ENCODE measurements around the gene TJP2. TPM values are rescaled to one million over a fixed set of nuclear protein-coding genes. Genes with fewer than 3 reads are reported as not detected.

Gene TJP2
- total and polyA plus RNA-seq, 2 of the 4 experiments (the other 2 are of a cell fraction): 38.3 to 49.3 TPM

DNA sequence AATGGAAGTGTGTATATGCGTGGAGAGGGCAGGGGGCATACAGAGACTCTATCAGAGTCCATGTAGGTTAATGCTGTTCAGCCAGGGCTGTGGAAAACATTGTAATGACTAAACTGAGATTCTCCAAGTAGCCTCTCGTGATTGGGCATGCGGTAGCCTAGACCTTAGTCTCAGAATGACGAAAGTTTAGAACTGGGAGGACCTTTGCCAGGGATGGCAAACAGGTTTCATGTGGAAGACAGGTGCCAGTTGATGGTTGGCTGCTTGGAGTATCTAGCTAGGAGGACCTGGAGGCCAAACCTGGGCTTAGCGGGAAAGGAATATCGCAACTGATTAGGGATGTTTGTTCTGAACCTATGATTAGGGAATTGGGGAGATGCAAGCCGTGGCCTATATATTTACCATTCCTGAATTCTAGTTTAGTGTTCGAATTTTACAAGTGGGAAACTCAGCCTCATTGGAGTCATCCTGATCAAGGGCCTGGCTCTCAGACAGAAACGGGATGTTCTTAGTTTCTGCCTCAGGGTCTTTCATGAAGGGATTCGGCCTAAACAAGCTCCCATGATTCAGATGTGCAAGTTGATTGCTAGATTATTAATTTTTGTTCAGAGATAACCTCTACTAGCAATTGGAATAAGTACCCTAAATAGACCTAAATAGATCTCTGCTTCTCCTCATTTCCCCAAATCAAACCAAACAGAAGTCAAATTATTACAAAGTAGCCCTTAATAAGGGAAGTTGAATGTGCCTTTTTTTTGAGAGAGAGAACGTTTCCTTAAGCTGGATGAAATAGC, 26.8 kb upstream of the TJP2 start:
- Histone ChIP-seq H3K79me1 (ENCODE audit: low read depth in 1 of 2, low read length in 2 of 2) (peaks cover 0 to 21% of the 10 kb centered on the region in 2 experiments; a peak in 2 of 4 replicates), H3K18ac (ENCODE audit: low read depth, low read length) (no peak overlapping the region), H3K14ac (replicated peaks; ENCODE audit: low read depth, low read length) (no peak overlapping the region), H3K4me2 (ENCODE audit: low read depth, low read length) (no peak overlapping the region), H2BK20ac (ENCODE audit: low read depth, low read length) (no peak overlapping the region), H4K8ac (ENCODE audit: low read depth in 2 of 2, low read length in 2 of 2) (no peak overlapping the region), H2AK9ac (replicated peaks; ENCODE audit: low read depth, low read length, poor library complexity) (no peak overlapping the region), H3K36me3 (ENCODE audit: control insufficient read depth, insufficient read depth, low read length) (no peaks in the 10 kb centered on the region), H3K4me1 (ENCODE audit: control insufficient read depth, insufficient read depth, low read length) (no peaks in the 10 kb centered on the region), H3K9me3 (ENCODE audit: control insufficient read depth, insufficient read depth, low read length) (no peaks in the 10 kb centered on the region), H2BK120ac (ENCODE audit: low read depth, low read length) (no peak overlapping the region), H3K4ac (ENCODE audit: low read depth, low read length) (no peak overlapping the region), H3K9me1 (ENCODE audit: insufficient read depth, low read length) (no peaks in the 10 kb centered on the region), H3K27me3 (ENCODE audit: control insufficient read depth, insufficient read depth, low read length) (no peaks in the 10 kb centered on the region), H3K4me3 (ENCODE audit: insufficient read depth, low read depth, low read length) (no peak overlapping the region), H4K20me1 (ENCODE audit: insufficient read depth, low read length) (no peaks in the 10 kb centered on the region), H2AFZ (replicated peaks; ENCODE audit: low read length, poor library complexity) (no peak overlapping the region), H4K5ac (ENCODE audit: low read depth, low read length) (no peak overlapping the region), H2AK5ac (ENCODE audit: low read depth, low read length) (no peak overlapping the region), H3K9ac (ENCODE audit: low read depth, low read length) (no peak overlapping the region), H3K56ac (ENCODE audit: extremely low read depth, insufficient read depth, low read length) (no peak overlapping the region), H2BK15ac (ENCODE audit: low read depth, low read length) (no peak overlapping the region), H3K23ac (ENCODE audit: low read depth, low read length) (no peak overlapping the region), H2BK5ac (ENCODE audit: low read depth, low read length, poor library complexity, severe bottlenecking) (no peak overlapping the region), H3K27ac (ENCODE audit: insufficient read depth, low read length) (no peak overlapping the region), H4K91ac (ENCODE audit: insufficient read depth, low read depth, low read length) (no peak overlapping the region)
- intact Hi-C loops (cut with micrococcal nuclease): no loop called here
- dilution Hi-C loops (cut with HindIII; ENCODE audit: low sequenced_read_pairs, unreplicated experiment): no loop called here
- 100% methylated on average over 4 of the region's 11 CpGs; no CpG with 5 or more reads in 1 of the 2 experiments for whole genome bisulfite sequencing, 2 experiments (ENCODE audit: extremely low coverage in 2 of 2, insufficient read length in 1 of 2)
- ChIA-PET POLR2A (ENCODE audit: unreplicated experiment) (no interaction called here), CTCF (interaction anchor here (1.3 kb wide), 1 partner anchor 76 kb away, joined by 7 read pairs; no protein-coding TSS in a partner anchor)
- no TSS peak for BruUV-seq (replicated peaks)
- in situ Hi-C loops (cut with MboI; ENCODE audit: low sequenced_read_pairs): no loop called here
- no peak for DNase-seq
- no peak for ATAC-seq (ENCODE audit: low read depth)
- TF ChIP-seq MAFK (IDR thresholded peaks at IDR 0.05; ENCODE audit: low read depth, low read length) (no peak), RCOR1 (IDR thresholded peaks at IDR 0.05; ENCODE audit: insufficient replicate concordance, low read length) (no peak), NFE2L2 (IDR thresholded peaks at IDR 0.05; ENCODE audit: low read depth, low read length) (no peak), CHD1 (IDR thresholded peaks at IDR 0.05; ENCODE audit: low read depth, low read length) (no peak), RFX5 (IDR thresholded peaks at IDR 0.05; ENCODE audit: low read depth, low read length) (no peak), CEBPB (IDR thresholded peaks at IDR 0.05; ENCODE audit: low read depth, low read length) (no peak), ELK1 (IDR thresholded peaks at IDR 0.05; ENCODE audit: borderline replicate concordance, low read depth, low read length) (no peak), FOS (IDR thresholded peaks at IDR 0.05; ENCODE audit: low read depth, low read length) (no peak), CTCF (conservative IDR thresholded peaks at IDR 0.05; ENCODE audit: low read depth, low read length) (no peak), MXI1 (IDR thresholded peaks at IDR 0.05; ENCODE audit: borderline replicate concordance, low read depth, low read length) (no peak), SMC3 (IDR thresholded peaks at IDR 0.05; ENCODE audit: low read depth, low read length) (no peak), RAD21 (IDR thresholded peaks at IDR 0.05; ENCODE audit: low read length) (no peak), POLR2A (IDR thresholded peaks at IDR 0.05; ENCODE audit: low read depth, low read length) (no peak), BHLHE40 (IDR thresholded peaks at IDR 0.05; ENCODE audit: low read depth, low read length) (no peak)
- TF ChIP-seq, protein P1, sequence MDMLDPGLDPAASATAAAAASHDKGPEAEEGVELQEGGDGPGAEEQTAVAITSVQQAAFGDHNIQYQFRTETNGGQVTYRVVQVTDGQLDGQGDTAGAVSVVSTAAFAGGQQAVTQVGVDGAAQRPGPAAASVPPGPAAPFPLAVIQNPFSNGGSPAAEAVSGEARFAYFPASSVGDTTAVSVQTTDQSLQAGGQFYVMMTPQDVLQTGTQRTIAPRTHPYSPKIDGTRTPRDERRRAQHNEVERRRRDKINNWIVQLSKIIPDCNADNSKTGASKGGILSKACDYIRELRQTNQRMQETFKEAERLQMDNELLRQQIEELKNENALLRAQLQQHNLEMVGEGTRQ (IDR thresholded peaks at IDR 0.05; ENCODE audit: low read depth, low read length): no peak
